C4-2B (cell line): ENCODE measurements around the gene LAMA2.

ENCODE experiments used
- CTCF ChIP-seq: fragments of 450-650 bp; conservative IDR thresholded peaks from 2 replicates; pipeline ENCODE4 v1.5.1; 2017; ENCODE audit warnings: mild to moderate bottlenecking
- ZFX ChIP-seq: fragments of 450-650 bp; IDR thresholded peaks from 2 replicates; pipeline ENCODE4 v1.6.1; 2017

- TF ChIP-seq CTCF (no peak), ZFX (no peak)
These were observed 379.7 kb downstream of the LAMA2 start for GRCh38 chr6:129262661-129263060.
